Stimulated activated CD4-positive, alpha-beta T cell treated with anti-CD3 and anti-CD28 coated beads, Interleukin-1b, Interleukin-23, amount 100 ng/mL, for 24 hours (primary cell): ENCODE measurements around the gene PYCARD.

ENCODE experiments used
- DNase-seq, 4 experiments: peaks; one replicate each; pipeline ENCODE4 v3.0.0-alpha.2; 2020; ENCODE audit warnings: low read depth in 4 of 4, low spot score in 1 of 4

PYCARD gene

GRCh38 chr16:31167315-31167714, 35.2 kb downstream of the PYCARD start:
- no peak for DNase-seq

GRCh38 chr16:31157136-31157535, 45.4 kb downstream of the PYCARD start:
- no peak for DNase-seq
